HG03039 (cell line): Measurements from ENCODE around the gene RGR.

ENCODE experiments used
- ATAC-seq: cut with Tn5 transposase; IDR thresholded peaks from one replicate; pipeline ENCODE4 v1.9.1; 2021; ENCODE audit warnings: mild to moderate bottlenecking, moderate library complexity; ENCODE audit not compliant: unreplicated experiment

RGR gene

GRCh38 chr10:84293171-84293570 is 48.3 kb downstream of the RGR start:
- ATAC-seq: no peak

- ATAC-seq: no peak
Measured at GRCh38 chr10:84293574-84294016, 48.7 kb downstream of the RGR start.

DNA sequence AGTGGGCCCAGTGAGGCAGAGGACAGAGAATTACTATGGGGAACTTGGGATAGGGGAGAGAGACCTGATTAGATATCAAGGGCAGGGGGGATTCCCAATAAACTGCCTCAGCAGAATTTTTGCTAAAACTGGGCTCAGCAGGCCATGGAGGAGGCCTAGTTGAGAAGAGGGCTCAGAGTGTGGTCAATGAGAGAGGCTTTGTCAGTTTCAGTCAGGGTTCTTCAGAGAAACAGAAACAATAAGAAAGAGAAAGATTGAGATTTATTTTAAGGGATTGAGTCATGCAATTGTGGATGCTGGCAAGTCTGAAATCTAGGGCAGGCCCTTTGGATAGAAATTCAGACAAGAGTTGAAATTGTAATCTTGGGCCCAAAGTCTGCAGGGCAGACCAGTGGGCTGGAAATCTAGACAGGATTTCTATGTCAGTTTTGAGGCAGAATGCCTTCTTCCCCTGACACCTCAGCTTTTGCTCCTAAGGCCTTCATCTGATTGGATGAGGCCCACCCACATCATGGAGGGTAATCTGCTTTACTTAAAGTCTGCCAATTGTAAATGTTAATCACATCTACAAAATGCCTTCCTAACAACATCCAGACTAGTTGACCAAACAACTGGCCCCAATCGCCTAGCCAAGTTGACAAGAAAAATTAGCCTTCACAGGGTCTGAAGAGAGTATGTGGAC is 50.1 kb downstream of the RGR start:
- ATAC-seq: peak; percentile 47

DNA sequence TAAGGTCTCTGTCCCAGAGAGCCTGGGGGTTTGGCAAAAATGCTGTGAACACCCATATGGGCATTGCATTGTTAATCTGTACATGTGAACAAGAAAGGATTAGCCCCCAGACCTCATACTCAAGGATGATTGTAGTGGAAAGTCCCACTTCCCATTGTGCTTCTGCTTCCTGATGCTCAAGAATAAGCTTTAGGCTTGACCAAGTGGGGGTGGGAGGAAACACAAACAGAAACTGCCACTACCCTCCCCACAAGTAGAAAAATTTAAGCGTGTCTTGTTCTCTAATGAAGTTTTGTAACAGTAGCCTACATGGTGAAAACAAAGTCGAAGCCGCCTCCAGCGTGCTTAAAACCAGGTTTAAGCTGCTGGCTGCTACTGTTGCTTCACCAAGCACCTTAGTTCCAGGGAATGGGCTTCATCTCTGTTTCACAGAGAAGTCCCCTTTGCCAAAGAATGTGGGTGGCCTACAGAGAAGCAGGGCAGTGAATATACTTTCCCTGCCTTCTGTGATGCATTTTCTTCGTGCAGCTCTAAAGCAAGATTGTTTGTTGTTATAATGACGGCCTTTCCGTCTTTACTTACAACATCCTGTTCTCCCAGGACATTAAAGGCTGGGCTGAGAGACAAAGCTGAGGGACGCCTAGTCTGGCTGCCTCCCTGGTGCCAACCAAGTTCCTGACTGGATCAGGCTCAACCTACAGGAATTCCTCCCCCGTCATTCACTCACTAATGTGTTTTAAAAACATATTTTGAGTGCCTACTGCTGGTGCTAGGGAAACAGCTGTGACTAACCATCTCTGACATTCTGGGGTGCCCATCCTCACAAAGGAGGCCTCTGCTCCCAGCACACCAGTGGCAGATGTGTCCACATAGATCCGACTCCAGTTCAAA is 51.5 kb downstream of the RGR start:
- no peak for ATAC-seq

DNA sequence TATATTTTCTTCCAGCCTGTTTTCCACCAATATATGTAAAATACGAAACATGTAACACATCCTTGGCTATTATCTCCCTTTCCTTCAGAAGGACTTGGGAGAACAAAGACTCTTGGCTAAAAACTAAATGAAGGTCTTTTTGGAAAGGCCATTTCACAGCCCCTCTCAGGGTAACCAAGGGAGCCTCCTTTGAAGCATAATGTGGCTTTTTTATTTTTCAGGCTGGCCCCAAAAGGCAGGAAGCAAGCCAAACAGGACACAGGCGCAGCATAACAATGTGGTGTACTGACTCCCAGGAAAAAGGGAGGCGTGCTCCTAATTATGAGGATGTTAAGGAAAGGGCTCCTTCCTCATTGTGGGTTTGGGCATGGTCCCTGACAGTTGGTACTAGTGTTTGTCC is 53.2 kb downstream of the RGR start:
- no peak for ATAC-seq

DNA sequence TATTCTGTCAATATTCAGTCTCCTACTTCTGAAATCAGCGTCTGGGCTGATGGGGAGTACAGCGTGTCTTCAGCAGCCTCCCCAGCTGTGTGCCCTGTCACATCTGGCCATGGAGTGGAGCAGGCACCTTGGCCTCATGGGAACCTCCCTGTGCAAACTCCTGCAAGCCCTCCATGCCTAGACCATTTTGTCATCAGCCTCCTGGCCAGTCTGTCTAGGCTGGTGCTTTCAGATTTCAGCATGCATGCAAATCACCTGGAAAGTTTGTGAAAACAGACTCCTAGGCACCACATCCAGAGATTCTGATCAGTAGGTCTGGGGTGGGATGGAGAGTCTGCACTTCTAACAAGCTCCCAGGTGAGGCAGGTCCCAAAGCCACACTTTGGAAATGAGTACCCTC is 57.4 kb downstream of the RGR start:
- no peak for ATAC-seq

GRCh38 chr10:84306751-84307384 is 62.0 kb downstream of the RGR start:
- no peak for ATAC-seq

DNA sequence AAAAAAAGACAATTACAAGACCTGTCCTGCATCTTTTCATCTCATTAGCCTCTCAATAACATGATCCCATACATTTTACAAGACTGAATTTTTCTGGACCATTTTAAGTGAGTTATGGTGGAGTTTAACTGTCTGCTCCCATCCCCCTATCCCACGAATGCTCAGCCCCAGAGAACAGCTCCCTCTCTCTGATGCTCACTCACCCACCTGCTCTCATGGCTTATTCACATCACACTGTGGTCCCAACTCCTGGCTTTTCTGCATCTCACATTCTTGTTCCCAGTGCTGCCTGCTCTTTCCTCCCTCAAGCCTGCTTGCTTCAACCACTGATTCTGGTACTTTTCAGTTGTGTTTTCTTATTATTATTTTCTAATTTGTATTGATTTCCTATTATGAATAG is 63.2 kb downstream of the RGR start:
- no peak for ATAC-seq

- ATAC-seq: peak; percentile 54
Measured at GRCh38 chr10:84308481-84309304, 63.8 kb downstream of the RGR start.
